ENCODE results near the gene ZNF48. TPM values are rescaled to one million over a fixed set of nuclear protein-coding genes. Genes with fewer than 3 reads are reported as not detected.

The ZNF48 gene
- polyA plus RNA-seq, 1 donor (not counting 4 experiments of a cell fraction or from before 2014, with no cell fraction given): 4.3 TPM

GRCh38 chr16:30429418-30429677, 34.1 kb downstream of the ZNF48 start:
- TF ChIP-seq CTCF (optimal IDR thresholded peaks at IDR 0.05 in 1 of 3, IDR thresholded peaks at IDR 0.05 in 1 of 3, conservative IDR thresholded peaks at IDR 0.05 in 1 of 3; ENCODE audit: extremely low read depth in 1 of 3, insufficient read depth in 2 of 3, low read length in 3 of 3) (no peak), EZH2 (IDR thresholded peaks at IDR 0.05; ENCODE audit: low read length) (no peak)
- FAIRE-seq: no peak
- DNase-seq (ENCODE audit: low read depth, low spot score): no peak

GRCh38 chr16:30429678-30430427, 34.6 kb downstream of the ZNF48 start, which contains the start of gene DCTPP1:
Gene DCTPP1, minus strand, starts transcription at chr16:30430030. Its CDS starts 50 bp downstream, at chr16:30429980.
- DNase-seq (ENCODE audit: low read depth, low spot score): peak; percentile 97
- Histone ChIP-seq H3K4me3 (ENCODE audit: control insufficient read depth in 2 of 3, extremely low read depth in 1 of 3, insufficient read depth in 2 of 3, low read depth in 1 of 3, low read length in 3 of 3) (peak within 1 kb of the TSS; percentile 67 to 98 (median 92)), H3K4me2 (ENCODE audit: control insufficient read depth, extremely low read depth, insufficient read depth, low read depth, low read length) (peak within 1 kb of the TSS; percentile 81), H3K9ac (ENCODE audit: control insufficient read depth, extremely low read depth, insufficient read depth, low read length) (peak within 1 kb of the TSS; percentile 86), H3K27ac (ENCODE audit: control insufficient read depth, insufficient read depth, low read length) (peak within 1 kb of the TSS; percentile 81), H3K36me3 (ENCODE audit: control insufficient read depth in 2 of 2, extremely low read depth in 1 of 2, insufficient read depth in 2 of 2, low read length in 2 of 2) (peaks cover 1 to 10% of the 10 kb centered on the region in 2 experiments), H2AFZ (ENCODE audit: control insufficient read depth, low read length) (peak within 1 kb of the TSS; percentile 94), H3K9me1 (ENCODE audit: control insufficient read depth, extremely low read depth, insufficient read depth, low read length) (no peaks in the 10 kb centered on the region), H3K79me2 (ENCODE audit: control insufficient read depth, insufficient read depth, low read length) (peaks cover 27% of the 10 kb centered on the region), H3K9me3 (ENCODE audit: control insufficient read depth, low read depth, low read length) (no peaks in the 10 kb centered on the region), H3K27me3 (ENCODE audit: control insufficient read depth, extremely low read depth, insufficient read depth, low read length) (no peaks in the 10 kb centered on the region), H3K4me1 (ENCODE audit: control insufficient read depth, extremely low read depth, insufficient read depth, low read length) (peaks cover 14% of the 10 kb centered on the region), H4K20me1 (ENCODE audit: control insufficient read depth, extremely low read depth, insufficient read depth, low read length) (no peaks in the 10 kb centered on the region)
- dilution Hi-C loops (cut with MboI; ENCODE audit: extremely low pct_ligation_motif_present, low sequenced_read_pairs): no loop called here
- FAIRE-seq: peak; percentile 43
- TF ChIP-seq EZH2 (IDR thresholded peaks at IDR 0.05; ENCODE audit: low read length) (no peak), CTCF (optimal IDR thresholded peaks at IDR 0.05 in 1 of 3, IDR thresholded peaks at IDR 0.05 in 1 of 3, conservative IDR thresholded peaks at IDR 0.05 in 1 of 3; ENCODE audit: extremely low read depth in 1 of 3, insufficient read depth in 2 of 3, low read length in 3 of 3) (peak; percentile 80 to 91 (median 89))

More at GRCh38 chr16:30429418-30429677, 34.1 kb downstream of the ZNF48 start:
- H3K9me1 ChIP-seq (ENCODE audit: control insufficient read depth, extremely low read depth, insufficient read depth, low read length): no peaks in the 10 kb centered on the region
- H2AFZ ChIP-seq (ENCODE audit: control insufficient read depth, low read length): peak overlapping the region; percentile 94
- peaks cover 3 to 12% of the 10 kb centered on the region in 2 experiments for H3K36me3 ChIP-seq (ENCODE audit: control insufficient read depth in 2 of 2, extremely low read depth in 1 of 2, insufficient read depth in 2 of 2, low read length in 2 of 2)
- peak overlapping the region; percentile 81 for H3K27ac ChIP-seq (ENCODE audit: control insufficient read depth, insufficient read depth, low read length)
- peak overlapping the region; percentile 81 for H3K4me2 ChIP-seq (ENCODE audit: control insufficient read depth, extremely low read depth, insufficient read depth, low read depth, low read length)
- no peaks in the 10 kb centered on the region for H3K27me3 ChIP-seq (ENCODE audit: control insufficient read depth, extremely low read depth, insufficient read depth, low read length)
- peak overlapping the region; percentile 86 for H3K9ac ChIP-seq (ENCODE audit: control insufficient read depth, extremely low read depth, insufficient read depth, low read length)
- H3K4me1 ChIP-seq (ENCODE audit: control insufficient read depth, extremely low read depth, insufficient read depth, low read length): peaks cover 10% of the 10 kb centered on the region
- dilution Hi-C loops (cut with MboI; ENCODE audit: extremely low pct_ligation_motif_present, low sequenced_read_pairs): no loop called here
- peaks cover 29% of the 10 kb centered on the region for H3K79me2 ChIP-seq (ENCODE audit: control insufficient read depth, insufficient read depth, low read length)
- no peaks in the 10 kb centered on the region for H4K20me1 ChIP-seq (ENCODE audit: control insufficient read depth, extremely low read depth, insufficient read depth, low read length)
- no peaks in the 10 kb centered on the region for H3K9me3 ChIP-seq (ENCODE audit: control insufficient read depth, low read depth, low read length)
- peak overlapping the region; percentile 67 to 98 (median 92) for H3K4me3 ChIP-seq (ENCODE audit: control insufficient read depth in 2 of 3, extremely low read depth in 1 of 3, insufficient read depth in 2 of 3, low read depth in 1 of 3, low read length in 3 of 3)
